Mesendoderm (in vitro differentiated cells): Measurements from ENCODE around the gene CTNND2.

Experiments used
- DNase-seq: peaks from one replicate; pipeline ENCODE4 v3.0.0; 2013
- H2AK5ac ChIP-seq: 2 replicates; pipeline ENCODE4 v1.6.1; 2013; ENCODE audit warnings: low read length, inconsistent platforms
- H2BK120ac ChIP-seq: 2 replicates; pipeline ENCODE4 v1.6.1; 2013; ENCODE audit warnings: low read depth, mild to moderate bottlenecking, low read length, moderate library complexity, mixed read lengths
- H2BK15ac ChIP-seq: replicated peaks from 2 replicates; pipeline ENCODE4 v1.6.1; 2013; ENCODE audit warnings: low read depth, mild to moderate bottlenecking, moderate library complexity
- H2BK5ac ChIP-seq: 2 replicates; pipeline ENCODE4 v1.6.1; 2013; ENCODE audit warnings: low read length, inconsistent platforms
- H3K18ac ChIP-seq: 2 replicates; pipeline ENCODE4 v1.6.1; 2013; ENCODE audit warnings: mild to moderate bottlenecking, low read length, mixed read lengths
- H3K23ac ChIP-seq: one replicate; pipeline ENCODE4 v1.6.1; 2013; ENCODE audit warnings: low read length
- H3K27ac ChIP-seq: 2 replicates; pipeline ENCODE4 v1.5.1; 2013; ENCODE audit warnings: low read depth, mild to moderate bottlenecking, inconsistent platforms, low read length, moderate library complexity
- H3K27me3 ChIP-seq: 2 replicates; pipeline ENCODE4 v1.6.1; 2013; ENCODE audit warnings: low read length, control low read depth, mild to moderate bottlenecking, inconsistent platforms; ENCODE audit not compliant: insufficient read depth, poor library complexity
- H3K36me3 ChIP-seq: 2 replicates; pipeline ENCODE4 v1.6.1; 2013; ENCODE audit warnings: low read length, inconsistent platforms; ENCODE audit not compliant: control insufficient read depth, insufficient read depth
- H3K4ac ChIP-seq: one replicate; pipeline ENCODE4 v1.6.1; 2013; ENCODE audit warnings: low read depth, mild to moderate bottlenecking, low read length, moderate library complexity
- H3K4me1 ChIP-seq: 2 replicates; pipeline ENCODE4 v1.6.1; 2013; ENCODE audit warnings: low read depth, low read length, inconsistent platforms; ENCODE audit not compliant: control insufficient read depth
- H3K4me2 ChIP-seq: 2 replicates; pipeline ENCODE4 v1.6.1; 2013; ENCODE audit warnings: low read length
- H3K4me3 ChIP-seq: 2 replicates; pipeline ENCODE4 v1.5.1; 2013; ENCODE audit warnings: mild to moderate bottlenecking, low read length
- H3K56ac ChIP-seq: one replicate; pipeline ENCODE4 v1.6.1; 2013; ENCODE audit warnings: low read length
- H3K79me1 ChIP-seq: 2 replicates; pipeline ENCODE4 v1.6.1; 2013; ENCODE audit warnings: low read length, inconsistent platforms
- H3K79me2 ChIP-seq: 2 replicates; pipeline ENCODE4 v1.6.1; 2013; ENCODE audit warnings: mild to moderate bottlenecking, low read length; ENCODE audit not compliant: control insufficient read depth, insufficient read depth
- H3K9ac ChIP-seq: 2 replicates; pipeline ENCODE4 v1.6.1; 2013; ENCODE audit warnings: low read length, inconsistent platforms
- H4K5ac ChIP-seq: one replicate; pipeline ENCODE4 v1.6.1; 2013; ENCODE audit warnings: low read length
- H4K8ac ChIP-seq: one replicate; pipeline ENCODE4 v1.6.1; 2013; ENCODE audit warnings: low read depth, mild to moderate bottlenecking, control low read depth, low read length, moderate library complexity
- WGBS: extraction: QIAGEN DNeasy Blood & Tissue Kit; methylation state at CpG from one replicate; pipeline ENCODE4 v1.1.7; 2013; ENCODE audit warnings: low lambda C conversion rate, missing lambda C conversion rate; ENCODE audit not compliant: insufficient coverage; ENCODE audit errors: extremely low coverage; 5-methylcytosine and 5-hydroxymethylcytosine counted together

Gene CTNND2

DNA sequence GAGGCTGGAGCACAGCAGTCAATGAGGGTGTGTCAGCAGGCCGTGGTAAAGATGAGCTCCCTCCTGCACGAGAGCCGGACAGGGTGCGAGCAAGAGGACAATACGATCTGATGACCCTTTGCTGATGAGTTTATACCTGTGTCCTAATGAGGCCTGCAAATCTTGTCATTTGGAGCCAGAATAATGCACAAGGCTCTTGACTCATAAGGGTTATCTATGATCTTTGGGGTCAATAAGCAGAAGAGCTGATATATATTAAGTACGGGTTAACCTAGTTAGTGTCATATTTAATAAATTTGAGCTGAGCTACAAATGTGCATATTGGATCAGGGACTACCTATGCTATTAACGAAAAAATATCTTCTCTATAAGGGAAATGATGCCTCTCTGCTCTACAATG lies 46.9 kb downstream of the CTNND2 start:
- no CpG with 5 or more reads among the region's 7 CpGs for WGBS
- H3K23ac ChIP-seq = no peak overlapping the region

DNA sequence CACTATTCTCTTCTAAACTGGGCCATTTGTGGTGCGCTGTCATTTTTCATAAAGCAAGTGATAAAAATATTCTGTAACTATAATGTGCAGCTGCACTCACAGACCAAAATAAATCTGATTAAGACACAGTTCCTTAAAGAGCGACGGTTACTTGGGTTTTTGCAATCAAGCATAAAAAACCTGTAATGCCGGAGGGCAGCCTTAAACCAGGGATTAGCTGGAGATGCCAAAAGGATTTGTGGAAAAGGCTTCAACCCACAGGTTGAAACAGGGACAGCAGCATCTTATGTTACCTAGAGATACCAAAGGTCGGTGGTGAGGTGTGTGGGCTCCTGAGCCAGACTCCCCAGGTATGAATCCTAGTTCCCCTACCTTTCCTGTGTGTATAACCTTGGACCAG lies 49.3 kb downstream of the CTNND2 start:
- no peak for DNase-seq
- Histone ChIP-seq H2BK5ac (no peak overlapping the region), H4K8ac (no peak overlapping the region), H3K79me1 (no peaks in the 10 kb centered on the region), H3K4me1 (no peaks in the 10 kb centered on the region), H3K4me3 (no peak overlapping the region), H3K4me2 (no peak overlapping the region), H3K36me3 (no peaks in the 10 kb centered on the region), H3K79me2 (no peaks in the 10 kb centered on the region), H3K18ac (no peak overlapping the region), H4K5ac (no peak overlapping the region), H3K56ac (no peak overlapping the region), H3K4ac (no peak overlapping the region), H3K27ac (no peak overlapping the region), H3K9ac (no peak overlapping the region), H2BK120ac (no peak overlapping the region), H3K23ac (no peak overlapping the region), H3K27me3 (no peaks in the 10 kb centered on the region), H2AK5ac (no peak overlapping the region), H2BK15ac (no peak overlapping the region)
- no CpG with 5 or more reads among the region's 5 CpGs for WGBS

More for the DNA sequence above, 46.9 kb downstream of the CTNND2 start:
- no peak overlapping the region for H3K4me2 ChIP-seq
- H3K27me3 ChIP-seq = no peaks in the 10 kb centered on the region
- no peak overlapping the region for H2BK5ac ChIP-seq
- H4K8ac ChIP-seq = no peak overlapping the region
- no peak overlapping the region for H3K27ac ChIP-seq
- no peak overlapping the region for H3K9ac ChIP-seq
- H4K5ac ChIP-seq = no peak overlapping the region
- H3K56ac ChIP-seq = no peak overlapping the region
- H3K4ac ChIP-seq = no peak overlapping the region
- no peak overlapping the region for H3K4me3 ChIP-seq
- H3K18ac ChIP-seq = no peak overlapping the region
- H2AK5ac ChIP-seq = no peak overlapping the region
- H2BK120ac ChIP-seq = no peak overlapping the region
- no peaks in the 10 kb centered on the region for H3K79me2 ChIP-seq
- H2BK15ac ChIP-seq = no peak overlapping the region
- DNase-seq = no peak
- no peaks in the 10 kb centered on the region for H3K4me1 ChIP-seq
- no peaks in the 10 kb centered on the region for H3K79me1 ChIP-seq
- H3K36me3 ChIP-seq = no peaks in the 10 kb centered on the region

DNA sequence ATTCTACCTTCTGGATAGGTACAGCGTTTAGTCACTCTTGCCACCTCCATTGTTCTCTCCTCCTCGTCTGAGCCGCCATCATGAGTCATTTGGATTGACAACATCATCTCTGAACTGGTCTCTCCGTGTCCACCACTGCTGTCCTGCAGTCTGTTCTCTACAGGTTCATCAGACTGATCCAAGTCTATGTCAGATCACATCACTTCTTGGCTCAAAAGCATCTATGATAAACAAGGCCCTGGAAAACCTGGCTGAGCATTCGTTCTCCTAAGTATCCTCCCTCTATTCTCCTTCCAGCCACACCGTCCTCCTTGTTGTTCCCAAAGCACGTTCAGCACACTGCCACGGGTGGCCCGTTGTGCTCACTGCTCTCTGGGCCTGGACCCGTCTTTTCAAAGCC lies 50.5 kb downstream of the CTNND2 start:
- Histone ChIP-seq H3K27me3 (no peaks in the 10 kb centered on the region), H3K56ac (no peak overlapping the region), H3K4me3 (no peak overlapping the region), H3K4ac (no peak overlapping the region), H3K4me1 (no peaks in the 10 kb centered on the region), H3K27ac (no peak overlapping the region), H2BK5ac (no peak overlapping the region), H3K23ac (no peak overlapping the region), H2BK15ac (no peak overlapping the region), H3K36me3 (no peaks in the 10 kb centered on the region), H3K9ac (no peak overlapping the region), H4K8ac (no peak overlapping the region), H3K18ac (no peak overlapping the region), H3K79me1 (no peaks in the 10 kb centered on the region), H3K4me2 (no peak overlapping the region), H2AK5ac (no peak overlapping the region), H2BK120ac (no peak overlapping the region), H4K5ac (no peak overlapping the region), H3K79me2 (no peaks in the 10 kb centered on the region)
- whole genome bisulfite sequencing = no CpG with 5 or more reads among the region's 10 CpGs
- DNase-seq = no peak

DNA sequence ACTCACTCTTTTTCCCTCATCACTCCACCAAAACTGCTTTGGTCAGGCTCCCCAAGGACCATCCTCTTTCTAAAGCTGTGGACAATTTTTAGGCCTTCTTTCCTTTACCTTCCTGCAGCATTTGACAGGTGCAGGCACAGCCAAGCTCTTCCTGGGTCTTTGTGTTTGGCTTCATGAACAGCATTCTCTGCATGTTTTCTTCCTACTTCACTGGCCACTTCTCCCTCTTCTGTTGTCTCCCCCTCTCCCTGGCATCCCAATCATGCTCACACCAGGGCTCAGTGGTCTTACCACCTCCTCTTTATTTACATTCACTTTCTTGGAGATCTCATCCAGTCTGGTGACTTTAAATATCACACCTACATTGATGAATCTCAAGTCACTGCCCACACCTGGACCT lies 51.1 kb downstream of the CTNND2 start:
- Histone ChIP-seq H4K8ac (no peak overlapping the region), H3K4me3 (no peak overlapping the region), H2AK5ac (no peak overlapping the region), H3K18ac (no peak overlapping the region), H3K56ac (no peak overlapping the region), H3K23ac (no peak overlapping the region), H3K27me3 (no peaks in the 10 kb centered on the region), H4K5ac (no peak overlapping the region), H2BK120ac (no peak overlapping the region), H2BK15ac (no peak overlapping the region), H2BK5ac (no peak overlapping the region), H3K9ac (no peak overlapping the region), H3K79me2 (no peaks in the 10 kb centered on the region), H3K36me3 (no peaks in the 10 kb centered on the region), H3K79me1 (no peaks in the 10 kb centered on the region), H3K4me2 (no peak overlapping the region), H3K4me1 (no peaks in the 10 kb centered on the region), H3K27ac (no peak overlapping the region), H3K4ac (no peak overlapping the region)
- DNase-seq = no peak

DNA sequence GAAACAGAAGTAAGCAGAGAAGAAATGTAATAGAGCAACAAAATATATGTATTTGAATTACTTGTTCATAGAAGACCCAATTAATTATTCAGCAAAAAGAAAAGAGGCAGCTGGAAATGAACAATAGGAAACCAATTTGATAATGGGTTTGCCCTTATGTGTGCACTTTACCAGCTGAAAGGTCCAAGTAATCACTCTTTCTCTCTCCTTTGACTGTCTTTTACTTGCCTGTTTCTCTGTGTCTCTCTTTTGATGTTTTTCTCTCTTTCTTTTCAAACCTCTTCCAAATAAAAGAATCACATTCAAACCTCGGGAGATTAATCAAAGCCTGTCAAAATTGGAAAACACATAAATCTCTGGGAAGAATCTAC lies 51.5 kb downstream of the CTNND2 start:
- H3K9ac ChIP-seq = no peak overlapping the region
- no peak overlapping the region for H3K4me3 ChIP-seq
- no peak for DNase-seq
- H2BK120ac ChIP-seq = no peak overlapping the region
- H4K5ac ChIP-seq = no peak overlapping the region
- no peak overlapping the region for H4K8ac ChIP-seq
- no peak overlapping the region for H3K56ac ChIP-seq
- no peak overlapping the region for H3K18ac ChIP-seq
- H3K4ac ChIP-seq = no peak overlapping the region
- no peak overlapping the region for H3K4me2 ChIP-seq
- H3K4me1 ChIP-seq = no peaks in the 10 kb centered on the region
- H3K27me3 ChIP-seq = no peaks in the 10 kb centered on the region
- no peak overlapping the region for H3K27ac ChIP-seq
- H2AK5ac ChIP-seq = no peak overlapping the region
- H3K23ac ChIP-seq = no peak overlapping the region
- H3K79me1 ChIP-seq = no peaks in the 10 kb centered on the region
- WGBS = no CpG with 5 or more reads among the region's 1 CpG
- no peaks in the 10 kb centered on the region for H3K79me2 ChIP-seq
- no peak overlapping the region for H2BK5ac ChIP-seq
- H2BK15ac ChIP-seq = no peak overlapping the region
- no peaks in the 10 kb centered on the region for H3K36me3 ChIP-seq

DNA sequence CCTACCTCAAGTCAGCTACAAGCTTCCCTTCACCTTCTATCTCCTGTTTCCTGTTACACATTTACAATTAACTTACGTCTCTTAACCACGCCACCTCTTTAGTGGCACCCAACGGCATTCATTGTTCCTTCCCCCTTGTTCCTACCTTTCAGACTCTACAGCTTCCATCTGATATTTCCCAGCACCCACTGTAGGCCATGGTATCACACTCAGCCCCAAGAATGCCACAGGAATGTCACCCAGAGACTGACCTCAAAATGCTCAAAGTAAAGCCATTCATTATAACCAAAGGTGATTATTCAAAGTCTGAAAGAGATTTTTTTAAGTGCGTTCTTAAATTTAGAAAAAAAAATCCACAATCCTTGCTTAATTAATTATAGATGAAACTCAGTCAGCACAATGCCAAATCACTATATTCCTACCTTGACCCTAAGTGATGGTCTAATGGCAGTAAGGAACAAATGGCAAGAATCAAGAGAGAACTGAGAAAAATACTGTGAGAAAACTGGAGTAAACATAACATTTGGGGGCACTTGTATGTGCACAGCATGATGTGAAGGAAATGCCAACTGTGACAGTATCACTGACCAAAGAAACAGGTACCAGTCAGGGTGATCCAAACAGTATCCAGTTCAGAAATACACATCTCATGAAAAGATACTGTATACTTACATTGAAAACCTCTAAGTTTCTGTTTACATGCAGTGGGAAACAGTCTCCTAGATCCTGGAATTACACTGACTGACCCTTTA lies 52.1 kb downstream of the CTNND2 start:
- Histone ChIP-seq H3K27ac (no peak overlapping the region), H3K56ac (no peak overlapping the region), H2AK5ac (no peak overlapping the region), H3K4ac (no peak overlapping the region), H3K79me1 (no peaks in the 10 kb centered on the region), H3K79me2 (no peaks in the 10 kb centered on the region), H2BK5ac (no peak overlapping the region), H3K4me1 (no peaks in the 10 kb centered on the region), H3K4me2 (no peak overlapping the region), H2BK120ac (no peak overlapping the region), H3K23ac (no peak overlapping the region), H3K27me3 (no peaks in the 10 kb centered on the region), H3K18ac (no peak overlapping the region), H4K8ac (no peak overlapping the region), H3K36me3 (no peaks in the 10 kb centered on the region), H3K9ac (no peak overlapping the region), H2BK15ac (no peak overlapping the region), H3K4me3 (no peak overlapping the region), H4K5ac (no peak overlapping the region)
- peak; percentile 37 for DNase-seq
- WGBS = no CpG with 5 or more reads among the region's 4 CpGs
